GM12872 (cell line): ENCODE results near the gene DDX43.

Experiments
- TF ChIP-seq, protein P1 (sequence below): IDR thresholded peaks from 3 replicates; pipeline ENCODE4 v1.5.1; 2011; ENCODE audit warnings: low read depth, mild to moderate bottlenecking, low read length, moderate library complexity; ENCODE audit not compliant: insufficient read depth

DDX43 gene

DNA sequence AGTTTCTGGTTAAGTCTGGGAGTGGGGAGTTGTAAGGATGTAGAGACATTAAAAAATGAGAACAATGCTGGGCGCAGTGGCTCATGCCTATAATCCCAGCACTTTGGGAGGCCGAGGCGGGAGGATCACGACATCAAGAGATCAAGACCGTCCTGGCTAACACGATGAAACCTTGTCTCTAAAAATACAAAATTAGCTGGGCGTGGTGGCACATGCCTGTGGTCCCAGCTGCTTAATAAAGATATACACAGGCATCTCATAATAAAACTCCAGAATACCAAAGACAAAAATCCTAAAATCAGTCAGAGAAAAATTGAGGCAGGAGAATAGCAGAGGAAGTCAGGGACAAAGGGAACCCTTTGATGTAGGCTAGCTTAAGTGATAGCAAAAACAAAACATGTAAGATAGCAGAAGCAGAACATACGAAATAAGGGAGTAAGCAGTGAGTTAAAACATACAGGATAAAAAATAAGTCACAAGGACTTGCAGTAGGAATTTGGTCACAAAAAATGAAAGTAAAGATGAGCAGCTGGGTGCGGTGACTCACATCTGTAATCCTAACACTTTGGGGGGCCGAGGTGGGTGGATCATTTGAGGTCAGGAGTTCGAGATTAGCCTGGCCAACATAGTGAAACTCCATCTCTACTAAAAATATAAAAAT lies 23.6 kb downstream of the DDX43 start:
- TF ChIP-seq, protein P1, sequence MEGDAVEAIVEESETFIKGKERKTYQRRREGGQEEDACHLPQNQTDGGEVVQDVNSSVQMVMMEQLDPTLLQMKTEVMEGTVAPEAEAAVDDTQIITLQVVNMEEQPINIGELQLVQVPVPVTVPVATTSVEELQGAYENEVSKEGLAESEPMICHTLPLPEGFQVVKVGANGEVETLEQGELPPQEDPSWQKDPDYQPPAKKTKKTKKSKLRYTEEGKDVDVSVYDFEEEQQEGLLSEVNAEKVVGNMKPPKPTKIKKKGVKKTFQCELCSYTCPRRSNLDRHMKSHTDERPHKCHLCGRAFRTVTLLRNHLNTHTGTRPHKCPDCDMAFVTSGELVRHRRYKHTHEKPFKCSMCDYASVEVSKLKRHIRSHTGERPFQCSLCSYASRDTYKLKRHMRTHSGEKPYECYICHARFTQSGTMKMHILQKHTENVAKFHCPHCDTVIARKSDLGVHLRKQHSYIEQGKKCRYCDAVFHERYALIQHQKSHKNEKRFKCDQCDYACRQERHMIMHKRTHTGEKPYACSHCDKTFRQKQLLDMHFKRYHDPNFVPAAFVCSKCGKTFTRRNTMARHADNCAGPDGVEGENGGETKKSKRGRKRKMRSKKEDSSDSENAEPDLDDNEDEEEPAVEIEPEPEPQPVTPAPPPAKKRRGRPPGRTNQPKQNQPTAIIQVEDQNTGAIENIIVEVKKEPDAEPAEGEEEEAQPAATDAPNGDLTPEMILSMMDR = no peak

GRCh38 chr6:73421534-73421933 lies 26.9 kb downstream of the DDX43 start:
- TF ChIP-seq, protein P1 = no peak

GRCh38 chr6:73435236-73435635 lies 40.6 kb downstream of the DDX43 start:
- TF ChIP-seq, protein P1 = no peak

GRCh38 chr6:73443555-73443954 lies 48.9 kb downstream of the DDX43 start:
- TF ChIP-seq, protein P1 = no peak

- TF ChIP-seq, protein P1 = no peak
These were observed 56.8 kb downstream of the DDX43 start for GRCh38 chr6:73451223-73452106.

DNA sequence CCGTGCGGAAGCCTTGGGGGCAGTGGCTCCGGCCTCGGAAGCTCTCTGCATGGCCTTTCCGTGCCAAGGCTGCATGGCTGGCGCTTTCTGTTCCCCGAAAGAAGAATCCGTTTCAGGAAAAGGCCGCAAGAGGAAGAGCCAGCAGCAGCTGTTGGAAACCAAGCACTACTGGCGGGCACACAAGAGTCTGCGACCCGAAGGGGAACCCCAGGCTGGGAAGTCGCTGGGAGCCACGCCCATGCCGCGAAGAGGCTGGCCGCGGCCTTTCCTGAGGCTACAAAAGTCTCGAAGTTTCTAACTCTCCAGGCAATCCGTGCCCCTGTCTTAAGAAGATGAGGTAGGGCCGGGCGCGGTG lies 57.5 kb downstream of the DDX43 start, which contains the start of gene CGAS:
CGAS (minus strand) TSS at position 191 of the 355 bp plus-strand sequence; CDS start at position 75, 116 bp downstream.
- TF ChIP-seq, protein P1 = no peak

- TF ChIP-seq, protein P1 = no peak
These were observed 61.4 kb downstream of the DDX43 start for GRCh38 chr6:73455865-73456629.
